K562 (cell line): ENCODE results near the gene PBOV1. TPM values are rescaled to one million over a fixed set of nuclear protein-coding genes. Genes with fewer than 3 reads are reported as not detected.

Experiments used
- ATAC-seq: fragments of 200-7000 bp; cut with Tn5 transposase; 3 replicates; pipeline ENCODE4 v1.9.1; 2020; ENCODE audit warnings: moderate library complexity
- BruUV-seq: library from RNA; stranded (reverse); fragments of 400-500 nt; replicated peaks from 2 replicates; lab custom pipeline; 2021; lab: Mats Ljungman, UMichigan
- CTCF ChIA-PET: fragments of 300-600 bp; formaldehyde crosslinking; extraction: SDS; loops from one replicate; lab custom pipeline; 2021; ENCODE audit warnings: low intra/inter-chr PET ratio; lab: Yijun Ruan, JAX
- POLR2A ChIA-PET: fragments of 300-600, 350-650 bp; sonication (Branson Sonifier 250); formaldehyde crosslinking; extraction: SDS; loops from one replicate; lab custom pipeline; 2021; ENCODE audit warnings: antibody characterized with exemption, inconsistent platforms; lab: Yijun Ruan, JAX
- DNase-seq, 4 experiments: peaks; one replicate each; pipeline versions ENCODE4 v3.0.0 to v3.0.0-alpha.2; 2011 to 2018; ENCODE audit warnings: low spot score in 3 of 4, mixed read lengths in 3 of 4; ENCODE audit errors: extremely low read depth in 1 of 4
- FAIRE-seq: peaks from 2 replicates; lab custom pipeline; 2011; peaks lifted over from hg19 to GRCh38; lab: Jason Lieb, UNC
- H2AFZ ChIP-seq: 2 replicates; pipeline ENCODE4 v1.6.0; 2011; ENCODE audit warnings: low read depth, low read length, control low read depth, inconsistent platforms
- H3K27ac ChIP-seq: fragments of 200-600 bp; 3 replicates; pipeline ENCODE4 v1.8.0; 2011; ENCODE audit warnings: low read depth, mild to moderate bottlenecking, control low read depth, inconsistent platforms, low read length, moderate library complexity, mixed read lengths; ENCODE audit errors: extremely low read depth
- H3K27me3 ChIP-seq, 2 experiments: fragments of 300-600 bp in 1 of 2; 2 replicates in 1 of 2; 3 replicates in 1 of 2; pipeline versions ENCODE4 v1.6.0 to v1.8.0; 2011; ENCODE audit warnings: inconsistent platforms in 2 of 2, low read length in 2 of 2, mild to moderate bottlenecking in 1 of 2, mixed read lengths in 1 of 2, moderate library complexity in 1 of 2; ENCODE audit not compliant: control insufficient read depth in 2 of 2, insufficient read depth in 2 of 2
- H3K36me3 ChIP-seq: fragments of 300-600 bp; 3 replicates; pipeline ENCODE4 v1.8.0; 2011; ENCODE audit warnings: mild to moderate bottlenecking, low read length, inconsistent platforms; ENCODE audit not compliant: control insufficient read depth, insufficient read depth
- H3K4me1 ChIP-seq, 2 experiments: fragments of 200-600 bp in 1 of 2; replicated peaks in 1 of 2; 2 replicates in 1 of 2; 3 replicates in 1 of 2; pipeline versions ENCODE4 v1.5.1 to v1.8.0; 2011; ENCODE audit warnings: inconsistent platforms in 2 of 2, low read length in 2 of 2, mild to moderate bottlenecking in 1 of 2, mixed read lengths in 1 of 2, moderate library complexity in 1 of 2; ENCODE audit not compliant: control insufficient read depth in 2 of 2, insufficient read depth in 2 of 2
- H3K4me2 ChIP-seq: 2 replicates; pipeline ENCODE4 v1.6.1; 2011; ENCODE audit warnings: low read length, control low read depth, inconsistent platforms, mixed read lengths; ENCODE audit not compliant: insufficient read depth
- H3K4me3 ChIP-seq: fragments of 200-600 bp; sonication (generic), shearing (Covaris generic); 2 replicates; pipeline ENCODE4 v1.5.1; 2016; ENCODE audit warnings: control low read depth, inconsistent platforms
- H3K79me2 ChIP-seq: fragments of 200-600 bp; 3 replicates; pipeline ENCODE4 v1.8.0; 2011; ENCODE audit warnings: low read length, inconsistent platforms; ENCODE audit not compliant: control insufficient read depth, insufficient read depth
- H3K9ac ChIP-seq, 2 experiments: 2 replicates each; pipeline versions ENCODE4 v1.6.0 to v1.6.1; 2011; ENCODE audit warnings: low read depth in 2 of 2, low read length in 2 of 2, control low read depth in 1 of 2, inconsistent platforms in 1 of 2, mild to moderate bottlenecking in 1 of 2, mixed read lengths in 1 of 2; ENCODE audit not compliant: insufficient read depth in 1 of 2
- H3K9me1 ChIP-seq: one replicate; pipeline ENCODE4 v1.6.0; 2011; ENCODE audit warnings: inconsistent platforms, mild to moderate bottlenecking, low read length, moderate library complexity; ENCODE audit not compliant: control insufficient read depth, insufficient read depth
- H3K9me3 ChIP-seq: replicated peaks from 2 replicates; pipeline ENCODE4 v1.5.1; 2011; ENCODE audit warnings: low read depth, low read length, inconsistent platforms; ENCODE audit not compliant: control insufficient read depth, insufficient read depth
- H4K20me1 ChIP-seq: replicated peaks from 2 replicates; pipeline ENCODE4 v1.6.1; 2011; ENCODE audit warnings: low read length, inconsistent platforms, mixed read lengths; ENCODE audit not compliant: control insufficient read depth, insufficient read depth
- ARHGAP35 ChIP-seq: fragments of 450-650 bp; IDR thresholded peaks from 2 replicates; pipeline ENCODE4 v1.6.1; 2018; ENCODE audit not compliant: partially characterized antibody
- CBFA2T2 ChIP-seq: fragments of 450-650 bp; conservative IDR thresholded peaks from 2 replicates; pipeline ENCODE4 v1.6.1; 2017; ENCODE audit warnings: mild to moderate bottlenecking
- CBFB ChIP-seq: sonication (generic); formaldehyde crosslinking; IDR thresholded peaks from 2 replicates; pipeline ENCODE4 v1.4.0; 2020; ENCODE audit warnings: mild to moderate bottlenecking, missing genetic modification reagents
- CBX2 ChIP-seq: fragments of 200-600 bp; sonication (generic); IDR thresholded peaks from one replicate; pipeline ENCODE4 v1.6.1; 2012; ENCODE audit warnings: mild to moderate bottlenecking, low read length, inconsistent platforms; ENCODE audit not compliant: insufficient read depth, poor library complexity, severe bottlenecking
- CEBPG ChIP-seq, 3 experiments: fragments of 200-800 bp in 1 of 3; sonication (Bioruptor generic) in 1 of 3; sonication (generic) in 1 of 3; formaldehyde crosslinking in 1 of 3; IDR thresholded peaks in 2 of 3; conservative IDR thresholded peaks in 1 of 3; 2 replicates each; pipeline versions ENCODE4 v1.6.1 to v1.8.0; 2016 to 2022; ENCODE audit warnings: missing compliant biosample characterization in 2 of 3, missing genetic modification characterization in 2 of 3, mild to moderate bottlenecking in 1 of 3, missing genetic modification reagents in 1 of 3
- GABPB2 ChIP-seq: fragments of 250-450 bp; sonication (Bioruptor Pico); conservative IDR thresholded peaks from 2 replicates; pipeline ENCODE4 v1.5.1; 2021; ENCODE audit warnings: mild to moderate bottlenecking
- HSF4 ChIP-seq: fragments of 250-450 bp; sonication (Bioruptor Pico); IDR thresholded peaks from 2 replicates; pipeline ENCODE4 v2.1.2; 2022; ENCODE audit warnings: mild to moderate bottlenecking, moderate library complexity, borderline replicate concordance
- PHTF2 ChIP-seq: fragments of 250-450 bp; sonication (Bioruptor Pico); IDR thresholded peaks from 2 replicates; pipeline ENCODE4 v1.5.0; 2021; ENCODE audit warnings: mild to moderate bottlenecking
- POLR2A ChIP-seq: fragments of 450-650 bp; conservative IDR thresholded peaks from 2 replicates; pipeline ENCODE4 v1.6.1; 2016
- TBP ChIP-seq: optimal IDR thresholded peaks from 2 replicates; pipeline ENCODE3; 2011; ENCODE audit warnings: low read depth, low read length, improper control_type of control experiment
- TGIF2 ChIP-seq: sonication (generic); formaldehyde crosslinking; IDR thresholded peaks from 2 replicates; pipeline ENCODE4 v1.8.1; 2022; ENCODE audit warnings: mild to moderate bottlenecking, missing genetic modification reagents, moderate library complexity
- ZNF224 ChIP-seq: sonication (generic); formaldehyde crosslinking; IDR thresholded peaks from 2 replicates; pipeline ENCODE4 v1.8.0; 2022; ENCODE audit warnings: mild to moderate bottlenecking, missing genetic modification reagents
- ZNF561 ChIP-seq: fragments of 450-650 bp; formaldehyde crosslinking; conservative IDR thresholded peaks from 2 replicates; pipeline ENCODE4 v1.4.0; 2020; ENCODE audit warnings: mild to moderate bottlenecking, moderate library complexity
- ZNF830 ChIP-seq: fragments of 250-450 bp; sonication (Bioruptor Pico); IDR thresholded peaks from 2 replicates; pipeline ENCODE4 v1.5.0; 2021; ENCODE audit warnings: mild to moderate bottlenecking
- WGBS: fragments of 100-300 bp; shearing (Covaris generic); methylation state at CpG from one replicate; pipeline ENCODE4 v1.1.6; 2016; ENCODE audit warnings: low coverage, mixed read lengths; ENCODE audit not compliant: insufficient coverage; ENCODE audit errors: missing lambda C conversion rate; 5-methylcytosine and 5-hydroxymethylcytosine counted together
- in situ Hi-C: fragments of 300-500 bp; cut with MboI; formaldehyde crosslinking; loops from 4 replicates; pipeline ENCODE4 v1.15.0; 2018; ENCODE audit warnings: inconsistent platforms, mixed read lengths
- intact Hi-C: fragments of 100-400 bp; cut with micrococcal nuclease; formaldehyde crosslinking; loops from 2 replicates; pipeline ENCODE4 v1.14.2; 2022
- polyA plus RNA-seq, 8 experiments: library from polyadenylated mRNA; depleted of rRNA in 4 of 8; stranded (reverse) in 5 of 8; unstranded in 3 of 8; fragments of >200 nt; fragmentation: Nextera tagmentation in 2 of 8; fragmentation: Illumina TruSeq in 1 of 8; extraction: Ambion mirVana in 2 of 8; extraction: Trizol in 1 of 8; gene quantifications; 2 replicates each; pipeline versions ENCODE4 v1.2.1 to v1.2.3, GENCODE V29; 2011 to 2014; ENCODE audit warnings: inconsistent platforms in 1 of 8, missing spikeins in 1 of 8
- total RNA-seq, 7 experiments: library from RNA; depleted of rRNA in 6 of 7; stranded (reverse); fragments of >200 nt in 6 of 7; fragmentation: Illumina TruSeq in 2 of 7; extraction: Trizol in 2 of 7; gene quantifications; 2 replicates each; pipeline versions ENCODE4 v1.2.1 to v1.2.3, GENCODE V29; 2011 to 2021; ENCODE audit warnings: low replicate concordance in 1 of 7

PBOV1 gene
- total and polyA plus RNA-seq, 9 of the 15 experiments (the other 6 are each of a cell fraction or from before 2014, with no cell fraction given): not detected

GRCh38 chr6:138188278-138188941, 29.9 kb downstream of the PBOV1 start (continued):
- TF ChIP-seq HSF4 (CRISPR knock-in tag): no peak
- no peak for TF ChIP-seq ZNF561 (CRISPR knock-in tag)
- TF ChIP-seq CBFA2T2: no peak
- no peak for TF ChIP-seq CBFB
- no peak for TF ChIP-seq TGIF2 (CRISPR knock-in tag)
- no peak for TF ChIP-seq TBP
- no peak for TF ChIP-seq ZNF224 (CRISPR knock-in tag)
- TF ChIP-seq POLR2A: no peak
- TF ChIP-seq CEBPG (CRISPR knock-in tag; IDR thresholded peaks at IDR 0.05): no peak
- TF ChIP-seq CEBPG (tag; conservative IDR thresholded peaks at IDR 0.05 in 1 of 2, IDR thresholded peaks at IDR 0.05 in 1 of 2): no peak
- no peak for TF ChIP-seq GABPB2 (CRISPR knock-in tag)
- no peak for TF ChIP-seq CBX2

GRCh38 chr6:138187156-138187555, 31.1 kb downstream of the PBOV1 start:
- ChIA-PET CTCF (no interaction called here), POLR2A (no interaction called here)
- DNase-seq (no peak), FAIRE-seq (no peak), ATAC-seq (no peak)
- peaks cover 0 to 11% of the 10 kb centered on the region in 2 experiments; a peak in 2 of 5 replicates for H3K27me3 ChIP-seq
- H3K9me3 ChIP-seq: no peaks in the 10 kb centered on the region
- WGBS: 0% methylated on average over 4 of the region's 4 CpGs
- no peak overlapping the region for H3K9ac ChIP-seq
- no peak for TF ChIP-seq PHTF2 (CRISPR knock-in tag)
- TF ChIP-seq ARHGAP35: no peak
- no peak for TF ChIP-seq ZNF830 (CRISPR knock-in tag)
- H3K27ac ChIP-seq: no peak overlapping the region
- no peaks in the 10 kb centered on the region for H3K79me2 ChIP-seq
- H3K9me1 ChIP-seq: no peaks in the 10 kb centered on the region
- no peak overlapping the region for H3K4me2 ChIP-seq
- H3K36me3 ChIP-seq: no peaks in the 10 kb centered on the region
- no peak overlapping the region for H3K4me3 ChIP-seq
- intact Hi-C loops: no loop called here
- BruUV-seq: no TSS peak
- H4K20me1 ChIP-seq: no peaks in the 10 kb centered on the region
- H2AFZ ChIP-seq: no peak overlapping the region
- H3K4me1 ChIP-seq: no peaks in the 10 kb centered on the region
- in situ Hi-C loops: no loop called here
